Cardiac muscle cell (in vitro differentiated cells and primary cell): Measurements from ENCODE around the gene C20orf202. TPM values are rescaled to one million over a fixed set of nuclear protein-coding genes. Genes with fewer than 3 reads are reported as not detected.

Experiments used
- DNase-seq, 2 donors: peaks; one replicate each; pipeline versions ENCODE4 v3.0.0 to v3.0.0-alpha.2; 2010 to 2017; ENCODE audit warnings: low read depth in 1 of 2, low spot score in 1 of 2
- H3K27ac ChIP-seq: fragments of 200-600 bp; sonication (generic); 2 replicates; pipeline ENCODE4 v1.5.1; 2016
- H3K27me3 ChIP-seq: fragments of 200-600 bp; sonication (generic); 2 replicates; pipeline ENCODE4 v1.6.0; 2016; ENCODE audit warnings: control low read depth
- H3K36me3 ChIP-seq: fragments of 200-600 bp; sonication (generic); 2 replicates; pipeline ENCODE4 v1.5.1; 2016; ENCODE audit warnings: control low read depth
- H3K4me1 ChIP-seq: fragments of 200-600 bp; sonication (generic); 2 replicates; pipeline ENCODE4 v1.8.1; 2017; ENCODE audit warnings: low read depth, mild to moderate bottlenecking, mixed run types
- H3K4me3 ChIP-seq: fragments of 200-600 bp; sonication (generic); 2 replicates; pipeline ENCODE4 v1.5.1; 2016; ENCODE audit warnings: mild to moderate bottlenecking
- H3K9me3 ChIP-seq: fragments of 200-600 bp; sonication (generic); 2 replicates; pipeline ENCODE4 v1.5.1; 2017; ENCODE audit warnings: low read depth, mild to moderate bottlenecking, control low read depth
- CTCF ChIP-seq: IDR thresholded peaks from 2 replicates; pipeline ENCODE4 v1.5.1; 2012; ENCODE audit warnings: low read depth, mild to moderate bottlenecking, low read length
- polyA plus RNA-seq: library from polyadenylated mRNA; unstranded; fragments of >200 nt; fragmentation: Nextera tagmentation; extraction: Ambion mirVana; gene quantifications from 2 replicates; pipeline ENCODE4 v1.2.1, GENCODE V29; 2016
- total RNA-seq: library from RNA; depleted of rRNA; stranded (reverse); fragments of >200 nt; gene quantifications from 2 replicates; pipeline ENCODE4 v1.2.3, GENCODE V29; 2016

Gene C20orf202
- total and polyA plus RNA-seq, 2 experiments from 2014 or later: 0.27 to 0.83 TPM

- no peak for DNase-seq
- Histone ChIP-seq H3K4me3 (no peak overlapping the region), H3K27me3 (no peaks in the 10 kb centered on the region), H3K4me1 (no peaks in the 10 kb centered on the region), H3K9me3 (no peaks in the 10 kb centered on the region), H3K27ac (no peak overlapping the region), H3K36me3 (no peaks in the 10 kb centered on the region)
- TF ChIP-seq CTCF: no peak
These were observed 3.3 kb downstream of the C20orf202 start for GRCh38 chr20:1206366-1207148.

DNA sequence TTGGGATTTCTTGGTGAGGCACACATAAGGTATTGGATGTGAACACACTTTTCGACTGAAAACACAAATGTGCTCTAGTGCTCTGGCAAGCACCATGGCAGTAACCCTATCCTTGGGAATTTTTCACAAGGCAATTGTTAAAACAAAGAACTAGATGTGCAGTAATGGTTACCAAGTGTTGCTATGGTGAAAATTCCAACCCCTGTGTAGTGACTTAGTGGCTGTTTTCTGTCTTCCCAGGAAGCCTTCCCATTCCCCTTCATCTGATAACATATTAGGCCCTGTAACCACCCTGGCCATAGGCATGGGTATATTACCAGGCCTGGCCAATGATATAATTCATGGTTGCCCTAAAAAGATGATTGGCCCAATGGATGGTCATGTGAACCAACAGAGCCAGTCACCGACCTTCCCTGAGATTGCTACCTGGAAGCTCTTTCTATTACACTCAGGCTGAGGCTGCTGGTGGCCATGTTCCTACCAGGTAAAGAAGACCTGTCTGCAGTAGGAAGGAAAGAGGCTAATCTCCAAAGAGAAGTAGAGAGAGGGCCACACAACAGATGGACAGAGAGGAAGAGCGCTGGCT lies 4.1 kb downstream of the C20orf202 start:
- H3K9me3 ChIP-seq: no peaks in the 10 kb centered on the region
- H3K27ac ChIP-seq: no peak overlapping the region
- H3K4me1 ChIP-seq: peaks cover 1% of the 10 kb centered on the region
- no peak for DNase-seq
- no peak overlapping the region for H3K4me3 ChIP-seq
- H3K36me3 ChIP-seq: no peaks in the 10 kb centered on the region
- H3K27me3 ChIP-seq: no peaks in the 10 kb centered on the region
- no peak for TF ChIP-seq CTCF

- H3K36me3 ChIP-seq: no peaks in the 10 kb centered on the region
- DNase-seq: no peak
- peaks cover 4% of the 10 kb centered on the region for H3K4me1 ChIP-seq
- no peaks in the 10 kb centered on the region for H3K27me3 ChIP-seq
- no peak overlapping the region for H3K4me3 ChIP-seq
- H3K9me3 ChIP-seq: no peaks in the 10 kb centered on the region
- no peak overlapping the region for H3K27ac ChIP-seq
- TF ChIP-seq CTCF: peak; percentile 29
These were observed 6.5 kb downstream of the C20orf202 start for GRCh38 chr20:1209447-1210387.

DNA sequence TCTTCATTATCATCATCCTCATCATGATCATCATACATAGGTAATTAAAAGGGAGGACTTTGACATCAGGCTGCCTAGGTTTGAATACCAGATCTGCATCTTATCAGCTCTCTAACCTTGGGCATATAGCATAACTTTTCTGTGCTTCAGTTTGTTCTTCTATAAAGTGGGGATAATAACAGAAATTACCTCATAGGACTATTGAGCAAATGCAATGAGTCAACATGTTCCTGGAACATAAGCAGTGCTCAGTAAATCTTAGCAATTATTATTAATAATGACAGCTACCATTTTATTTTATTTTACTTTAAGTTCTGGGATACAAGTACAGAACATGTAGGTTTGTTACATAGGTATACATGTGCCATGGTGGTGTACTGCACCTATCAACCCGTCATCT lies 7.2 kb downstream of the C20orf202 start:
- DNase-seq: no peak
- H3K27ac ChIP-seq: no peak overlapping the region
- no peaks in the 10 kb centered on the region for H3K36me3 ChIP-seq
- TF ChIP-seq CTCF: no peak
- H3K27me3 ChIP-seq: no peaks in the 10 kb centered on the region
- H3K4me1 ChIP-seq: peaks cover 4% of the 10 kb centered on the region
- no peak overlapping the region for H3K4me3 ChIP-seq
- H3K9me3 ChIP-seq: no peaks in the 10 kb centered on the region

DNA sequence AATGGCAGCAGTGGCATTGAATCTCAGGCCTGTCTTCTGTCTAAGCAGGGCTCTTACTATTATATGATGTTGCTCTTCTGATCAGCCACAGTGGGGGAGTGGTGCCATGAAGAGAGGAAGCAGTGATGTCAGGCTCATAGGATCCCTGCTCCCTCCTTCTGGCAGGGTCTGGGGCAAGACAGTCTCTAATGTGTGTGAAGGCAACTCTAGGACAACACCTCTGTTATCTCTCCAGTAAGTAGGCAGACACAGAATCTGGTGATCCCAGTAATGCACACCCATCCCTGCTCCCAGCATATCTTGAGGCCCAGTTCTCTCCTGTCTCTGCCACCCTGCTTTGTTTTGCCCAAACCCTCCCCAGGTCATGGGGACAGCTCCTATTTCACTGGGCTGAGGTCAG lies 8.8 kb downstream of the C20orf202 start:
- no peak for TF ChIP-seq CTCF
- no peaks in the 10 kb centered on the region for H3K36me3 ChIP-seq
- H3K9me3 ChIP-seq: no peaks in the 10 kb centered on the region
- no peak overlapping the region for H3K27ac ChIP-seq
- no peaks in the 10 kb centered on the region for H3K27me3 ChIP-seq
- no peak overlapping the region for H3K4me3 ChIP-seq
- peaks cover 4% of the 10 kb centered on the region for H3K4me1 ChIP-seq
- DNase-seq: no peak
